Measurements from ENCODE around the gene NHEJ1. TPM values are rescaled to one million over a fixed set of nuclear protein-coding genes. Genes with fewer than 3 reads are reported as not detected.

NHEJ1 gene
- polyA plus RNA-seq, 3 donors: 12.6 to 20.9 (median 20.3) TPM

DNA sequence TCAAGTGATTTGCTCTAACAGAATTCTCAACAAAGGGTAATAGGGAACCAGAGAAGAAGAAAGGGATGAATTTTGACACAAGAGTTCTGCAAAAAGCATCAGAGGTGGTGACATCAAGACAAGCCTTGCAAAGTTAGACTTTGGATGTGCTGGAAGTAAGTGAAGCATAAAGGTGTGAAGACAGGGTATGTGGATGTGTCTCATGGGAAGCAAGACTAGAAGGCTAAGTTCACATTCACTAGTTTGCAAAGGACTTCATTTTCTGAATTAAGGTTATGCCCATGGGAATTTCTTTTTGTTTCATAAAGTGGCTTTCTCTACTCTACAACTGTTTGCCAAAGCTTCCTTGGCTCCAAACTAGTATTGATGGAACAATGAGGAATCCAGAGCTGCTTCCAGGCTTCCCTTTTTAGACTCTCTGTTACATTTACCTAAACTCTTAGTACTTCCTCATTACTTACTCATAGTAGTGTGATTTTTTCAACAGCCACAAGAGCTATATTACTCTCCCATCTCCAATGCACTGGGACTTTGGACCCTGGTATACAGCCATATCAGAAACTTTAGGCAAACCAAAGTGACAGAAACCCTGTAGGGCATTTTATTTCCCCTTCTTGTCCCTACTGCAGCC, 78.8 kb downstream of the NHEJ1 start:
- peaks cover 14 to 16% of the 10 kb centered on the region in 2 donors for H3K36me3 Mint-ChIP-seq
- peak overlapping the region in 2 of 7 donors; percentile 8 to 10 for H3K27ac Mint-ChIP-seq
- TF ChIP-seq, protein P1, sequence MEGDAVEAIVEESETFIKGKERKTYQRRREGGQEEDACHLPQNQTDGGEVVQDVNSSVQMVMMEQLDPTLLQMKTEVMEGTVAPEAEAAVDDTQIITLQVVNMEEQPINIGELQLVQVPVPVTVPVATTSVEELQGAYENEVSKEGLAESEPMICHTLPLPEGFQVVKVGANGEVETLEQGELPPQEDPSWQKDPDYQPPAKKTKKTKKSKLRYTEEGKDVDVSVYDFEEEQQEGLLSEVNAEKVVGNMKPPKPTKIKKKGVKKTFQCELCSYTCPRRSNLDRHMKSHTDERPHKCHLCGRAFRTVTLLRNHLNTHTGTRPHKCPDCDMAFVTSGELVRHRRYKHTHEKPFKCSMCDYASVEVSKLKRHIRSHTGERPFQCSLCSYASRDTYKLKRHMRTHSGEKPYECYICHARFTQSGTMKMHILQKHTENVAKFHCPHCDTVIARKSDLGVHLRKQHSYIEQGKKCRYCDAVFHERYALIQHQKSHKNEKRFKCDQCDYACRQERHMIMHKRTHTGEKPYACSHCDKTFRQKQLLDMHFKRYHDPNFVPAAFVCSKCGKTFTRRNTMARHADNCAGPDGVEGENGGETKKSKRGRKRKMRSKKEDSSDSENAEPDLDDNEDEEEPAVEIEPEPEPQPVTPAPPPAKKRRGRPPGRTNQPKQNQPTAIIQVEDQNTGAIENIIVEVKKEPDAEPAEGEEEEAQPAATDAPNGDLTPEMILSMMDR (IDR thresholded peaks at IDR 0.05): no peak
- peaks cover 0 to 10% of the 10 kb centered on the region in 2 donors for H3K36me3 ChIP-seq (replicated peaks in 1 of 2; ENCODE audit: control insufficient read depth in 1 of 2, insufficient read depth in 2 of 2, low read length in 2 of 2)
- peaks cover 0 to 3% (median 0%) of the 10 kb centered on the region in 3 donors for H3K27me3 Mint-ChIP-seq (ENCODE audit: low read depth in 3 of 3)
- intact Hi-C loops (cut with micrococcal nuclease): no loop called here
- H4K20me1 ChIP-seq (ENCODE audit: insufficient read depth, low read length): no peaks in the 10 kb centered on the region
- no peaks in the 10 kb centered on the region for H3K9me3 ChIP-seq (replicated peaks in 1 of 2; ENCODE audit: control insufficient read depth in 1 of 2, insufficient read depth in 1 of 2, low read length in 2 of 2)
- H3K4me1 Mint-ChIP-seq: peaks cover 57% of the 10 kb centered on the region
- H3K4me2 ChIP-seq (replicated peaks; ENCODE audit: extremely low read depth, low read length, poor library complexity, severe bottlenecking): no peak overlapping the region
- peaks cover 41 to 45% of the 10 kb centered on the region in 2 donors for H3K4me1 ChIP-seq (ENCODE audit: control insufficient read depth in 1 of 2, insufficient read depth in 2 of 2, low read length in 2 of 2)
- no peaks in the 10 kb centered on the region for H3K27me3 ChIP-seq (ENCODE audit: control insufficient read depth in 2 of 2, insufficient read depth in 2 of 2, low read length in 2 of 2)
- no peaks in the 10 kb centered on the region for H3K79me2 ChIP-seq (ENCODE audit: insufficient read depth, low read length)
- DNase-seq: peak in 2 of 3 donors; percentile 14 to 25
- H2AFZ ChIP-seq (ENCODE audit: insufficient read depth, low read depth, low read length, poor library complexity, severe bottlenecking): no peak overlapping the region
- no peak overlapping the region for H3K4me3 ChIP-seq (replicated peaks in 1 of 3; ENCODE audit: low read depth in 2 of 3, low read length in 3 of 3)
- no peak overlapping the region for H3K4me3 Mint-ChIP-seq
- no peaks in the 10 kb centered on the region for H3K9me3 Mint-ChIP-seq
- H3K9ac ChIP-seq (ENCODE audit: insufficient read depth, low read length, poor library complexity, severe bottlenecking): no peak overlapping the region
- H3K27ac ChIP-seq (ENCODE audit: low read depth in 1 of 2, low read length in 2 of 2): no peak overlapping the region

DNA sequence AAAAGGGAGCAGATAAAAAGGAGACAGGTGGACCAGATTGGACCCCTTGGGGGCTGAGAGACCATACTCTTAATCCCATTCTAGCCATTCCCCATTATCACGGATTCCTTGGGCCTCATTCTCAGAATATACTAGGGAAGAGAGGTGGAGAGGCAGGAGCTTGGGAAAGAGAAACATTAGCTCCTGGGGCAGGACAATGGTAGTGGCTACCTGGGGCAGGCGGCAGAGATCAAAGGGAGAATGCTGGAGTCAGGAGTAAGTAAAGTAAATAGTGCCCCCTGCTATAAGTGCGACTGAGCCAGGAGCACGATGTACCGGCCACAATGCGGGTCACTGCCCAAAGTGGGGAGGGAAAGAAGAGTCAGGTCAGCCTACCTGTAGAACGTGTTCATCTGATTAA, 79.5 kb downstream of the NHEJ1 start:
- H3K9ac ChIP-seq (ENCODE audit: insufficient read depth, low read length, poor library complexity, severe bottlenecking): no peak overlapping the region
- 95% methylated on average over 4 of the region's 7 CpGs for WGBS (ENCODE audit: insufficient coverage)
- H3K36me3 Mint-ChIP-seq: peaks cover 15 to 19% of the 10 kb centered on the region in 2 donors
- H3K4me1 ChIP-seq (ENCODE audit: control insufficient read depth in 1 of 2, insufficient read depth in 2 of 2, low read length in 2 of 2): peaks cover 41 to 45% of the 10 kb centered on the region in 2 donors
- H2AFZ ChIP-seq (ENCODE audit: insufficient read depth, low read depth, low read length, poor library complexity, severe bottlenecking): no peak overlapping the region
- peak overlapping the region in 1 of 7 donors; percentile 41 for H3K27ac Mint-ChIP-seq
- H3K4me3 ChIP-seq (replicated peaks in 1 of 3; ENCODE audit: low read depth in 2 of 3, low read length in 3 of 3): no peak overlapping the region
- H3K27ac ChIP-seq (ENCODE audit: low read depth in 1 of 2, low read length in 2 of 2): no peak overlapping the region
- no peaks in the 10 kb centered on the region for H3K27me3 ChIP-seq (ENCODE audit: control insufficient read depth in 2 of 2, insufficient read depth in 2 of 2, low read length in 2 of 2)
- H3K9me3 ChIP-seq (replicated peaks in 1 of 2; ENCODE audit: control insufficient read depth in 1 of 2, insufficient read depth in 1 of 2, low read length in 2 of 2): no peaks in the 10 kb centered on the region
- no peaks in the 10 kb centered on the region for H3K79me2 ChIP-seq (ENCODE audit: insufficient read depth, low read length)
- H3K9me3 Mint-ChIP-seq: no peaks in the 10 kb centered on the region
- DNase-seq: no peak
- TF ChIP-seq, protein P1 (IDR thresholded peaks at IDR 0.05): no peak
- H3K27me3 Mint-ChIP-seq (ENCODE audit: low read depth in 3 of 3): peaks cover 0 to 3% (median 0%) of the 10 kb centered on the region in 3 donors
- H3K36me3 ChIP-seq (replicated peaks in 1 of 2; ENCODE audit: control insufficient read depth in 1 of 2, insufficient read depth in 2 of 2, low read length in 2 of 2): peaks cover 0 to 13% of the 10 kb centered on the region in 2 donors
- no peak overlapping the region for H3K4me3 Mint-ChIP-seq
- intact Hi-C loops (cut with micrococcal nuclease): no loop called here
- no peak overlapping the region for H3K4me2 ChIP-seq (replicated peaks; ENCODE audit: extremely low read depth, low read length, poor library complexity, severe bottlenecking)
- H4K20me1 ChIP-seq (ENCODE audit: insufficient read depth, low read length): no peaks in the 10 kb centered on the region
- H3K4me1 Mint-ChIP-seq: peaks cover 57% of the 10 kb centered on the region
